Astrocyte of the spinal cord (primary cell): ENCODE measurements around the gene BMAL1.
A peak's percentile ranks its signal among the peaks of the same experiment; 100 is the strongest.

ENCODE experiments used
- DNase-seq: peaks from one replicate; pipeline ENCODE4 v3.0.0; 2011; ENCODE audit warnings: low read depth, low spot score
- H3K4me3 ChIP-seq: 2 replicates; pipeline ENCODE4 v1.5.1; 2011; ENCODE audit warnings: low read depth, mild to moderate bottlenecking, low read length, moderate library complexity
- CTCF ChIP-seq: IDR thresholded peaks from 2 replicates; pipeline ENCODE4 v1.5.1; 2012; ENCODE audit warnings: low read depth, mild to moderate bottlenecking, low read length, inconsistent platforms
- in situ Hi-C: cut with HindIII; loops from 2 replicates; pipeline ENCODE4 v1.10.0; 2017; ENCODE audit warnings: low sequenced_read_pairs

BMAL1 gene

GRCh38 chr11:13327421-13327820 is 49.8 kb downstream of the BMAL1 start:
- DNase-seq, result no peak
- TF ChIP-seq CTCF, result no peak
- in situ Hi-C loops, result no loop called here
- no peak overlapping the region for H3K4me3 ChIP-seq

DNA sequence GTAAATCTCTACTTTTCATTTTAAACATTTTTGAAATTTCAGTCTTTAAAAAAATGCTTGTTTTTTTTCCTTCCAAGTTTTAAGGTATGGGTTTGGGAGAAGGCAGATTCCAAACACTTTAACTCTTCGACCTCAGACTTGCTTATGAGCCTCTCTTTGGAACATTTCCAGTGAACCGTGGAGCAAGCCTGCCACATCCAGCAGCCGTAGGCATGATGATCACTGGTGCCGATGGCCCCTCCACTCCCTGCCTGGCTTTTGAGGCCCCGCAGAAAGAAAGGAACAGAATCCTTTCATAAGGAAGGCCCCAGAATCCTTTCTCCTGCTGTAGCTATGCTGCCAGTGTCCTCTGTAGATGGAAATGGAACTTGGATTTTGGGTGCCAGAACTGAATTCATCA is 50.7 kb downstream of the BMAL1 start:
- no peak for TF ChIP-seq CTCF
- DNase-seq, result no peak
- in situ Hi-C loops, result no loop called here
- H3K4me3 ChIP-seq, result no peak overlapping the region

DNA sequence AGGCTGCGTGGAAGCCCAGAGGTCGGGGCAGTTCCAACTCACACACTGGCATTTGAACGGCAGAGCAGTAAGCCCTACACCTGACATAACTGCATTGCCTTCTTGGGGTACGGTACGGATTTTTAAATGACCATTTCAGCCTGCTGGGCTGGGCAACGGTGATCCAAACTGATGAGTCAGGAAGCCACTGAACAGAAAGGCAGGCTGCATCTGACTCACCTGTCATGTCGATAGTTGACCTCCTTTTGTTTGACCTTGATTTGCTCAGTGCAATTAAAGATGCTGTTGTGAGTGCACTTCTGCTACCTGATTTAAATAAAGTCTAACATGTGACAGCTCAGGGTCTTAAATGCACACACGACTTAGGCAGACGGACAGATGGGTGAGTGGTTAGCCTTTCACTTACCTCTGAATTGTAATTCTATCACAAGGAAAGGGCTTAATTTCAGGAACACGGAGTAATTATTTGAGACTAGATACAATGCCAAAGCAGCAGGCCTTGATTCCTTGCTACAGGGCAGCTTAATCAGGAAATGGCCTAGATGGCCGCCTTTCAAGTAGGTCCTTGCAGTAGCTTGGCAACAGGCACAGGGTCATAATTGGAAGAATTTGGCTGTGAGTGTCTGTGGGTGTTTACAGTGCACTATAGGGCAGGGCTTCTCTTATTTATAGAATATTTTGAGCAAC is 52.2 kb downstream of the BMAL1 start:
- in situ Hi-C loops, result no loop called here
- H3K4me3 ChIP-seq, result no peak overlapping the region
- no peak for TF ChIP-seq CTCF
- DNase-seq, result no peak

DNA sequence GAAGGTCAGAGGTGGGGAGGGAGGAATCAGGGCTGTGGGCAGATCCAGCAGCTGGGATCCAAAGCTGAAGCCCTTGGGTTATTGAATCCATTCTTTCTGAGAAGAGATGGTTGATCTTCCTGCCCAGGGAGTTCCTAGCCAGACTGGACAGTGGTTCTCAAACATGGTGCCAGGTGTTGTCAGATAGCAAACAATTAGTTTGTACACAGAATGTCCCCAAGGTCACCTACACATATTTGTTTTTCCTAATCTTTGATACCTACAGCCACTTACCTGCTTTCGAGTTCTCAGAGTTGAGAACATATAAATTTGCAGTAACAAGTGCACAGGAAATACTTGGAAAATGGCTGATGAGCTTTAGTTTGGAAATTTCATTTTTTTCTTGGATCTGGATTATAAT is 54.5 kb downstream of the BMAL1 start:
- no peak overlapping the region for H3K4me3 ChIP-seq
- in situ Hi-C loops, result no loop called here
- TF ChIP-seq CTCF, result no peak
- DNase-seq, result no peak

DNA sequence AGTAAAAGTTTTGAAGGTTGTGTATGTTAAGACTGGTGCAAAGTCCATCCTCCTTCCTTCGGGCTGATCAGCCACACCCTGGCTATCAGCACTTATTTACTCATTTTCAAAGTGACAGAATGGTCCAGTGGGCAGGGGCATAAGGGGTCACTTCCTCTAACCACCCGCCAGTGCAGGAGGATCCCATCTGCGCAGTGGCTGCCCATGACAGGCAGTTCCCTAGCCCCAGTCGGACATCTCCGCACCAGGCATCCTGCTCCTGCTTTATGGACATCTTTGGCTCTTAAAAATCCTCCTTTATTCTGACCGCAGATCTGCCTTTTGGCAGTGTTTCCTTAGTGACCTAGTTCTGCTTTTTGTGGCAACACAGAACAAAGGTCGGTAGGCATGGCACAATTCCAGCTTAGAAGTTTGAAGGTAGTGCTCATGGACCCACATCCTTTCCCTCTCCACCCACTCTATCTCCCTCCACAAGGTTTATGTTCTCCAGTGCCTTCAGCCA is 55.9 kb downstream of the BMAL1 start:
- no peak for TF ChIP-seq CTCF
- peak; percentile 57 for DNase-seq
- in situ Hi-C loops, result no loop called here
- no peak overlapping the region for H3K4me3 ChIP-seq

- H3K4me3 ChIP-seq, result no peak overlapping the region
- TF ChIP-seq CTCF, result no peak
- DNase-seq, result no peak
- in situ Hi-C loops, result no loop called here
Observed at GRCh38 chr11:13334034-13334786, 56.6 kb downstream of the BMAL1 start.
